Right lobe of liver (tissue), 6 donors: ENCODE measurements around the gene R3HDM4. TPM values are rescaled to one million over a fixed set of nuclear protein-coding genes. Genes with fewer than 3 reads are reported as not detected.

Source experiments
- ATAC-seq, 4 donors: fragments of 200-7000 bp; cut with Tn5 transposase; one replicate each; pipeline ENCODE4 v1.9.1; 2020; ENCODE audit warnings: mild to moderate bottlenecking in 4 of 4, moderate library complexity in 4 of 4
- DNase-seq, 3 donors: peaks; one replicate each; pipeline ENCODE4 v3.0.0-alpha.2; 2020
- H3K27ac ChIP-seq, 3 donors: fragments of 200-600 bp; one replicate each; pipeline ENCODE4 v1.8.0; 2022
- H3K27me3 ChIP-seq, 2 donors: fragments of 200-600 bp; one replicate each; pipeline ENCODE4 v1.8.0; 2022
- H3K36me3 ChIP-seq, 4 donors: fragments of 200-600 bp; sonication (generic) in 1 of 4; one replicate each; pipeline versions ENCODE4 v1.5.1 to v1.8.0; 2017 to 2022; ENCODE audit warnings: control low read depth in 1 of 4
- H3K4me1 ChIP-seq, 4 donors: fragments of 200-600 bp; sonication (generic) in 1 of 4; one replicate each; pipeline versions ENCODE4 v1.5.1 to v1.8.0; 2017 to 2022; ENCODE audit warnings: control low read depth in 1 of 4
- H3K4me3 ChIP-seq, 3 donors: fragments of 200-600 bp; one replicate each; pipeline ENCODE4 v1.8.0; 2022
- H3K9me3 ChIP-seq, 4 donors: fragments of 200-600 bp; sonication (generic) in 1 of 4; one replicate each; pipeline versions ENCODE4 v1.5.1 to v1.8.0; 2017 to 2022; ENCODE audit warnings: control low read depth in 1 of 4
- CTCF ChIP-seq, 4 donors: fragments of 200-600 bp in 3 of 4; fragments of 450-650 bp in 1 of 4; IDR thresholded peaks; one replicate each; pipeline versions ENCODE4 v1.5.1 to v1.8.0; 2016 to 2022; ENCODE audit warnings: antibody characterized with exemption in 4 of 4, mild to moderate bottlenecking in 2 of 4
- POLR2A ChIP-seq: fragments of 450-650 bp; IDR thresholded peaks from one replicate; pipeline ENCODE4 v1.6.1; 2017; ENCODE audit warnings: antibody characterized with exemption, mild to moderate bottlenecking
- WGBS: methylation state at CpG from one replicate; pipeline ENCODE4 v1.1.6; 2018; ENCODE audit warnings: low coverage, low lambda C conversion rate; ENCODE audit not compliant: insufficient coverage; ENCODE audit errors: missing lambda C conversion rate; 5-methylcytosine and 5-hydroxymethylcytosine counted together
- intact Hi-C, 2 donors: fragments of 100-400 bp; cut with DNase I; formaldehyde crosslinking; loops; one replicate each; pipeline versions ENCODE4 v1.11.2 to v1.14.1; 2022
- total RNA-seq, 6 experiments: library from RNA; depleted of rRNA in 2 of 6; stranded (reverse); fragments of >200 nt in 2 of 6; fragmentation: NEBNext Ultra II Directional in 3 of 6; extraction: Animal tissue kit (Norgen Biotek cat#: 25700) in 3 of 6; gene quantifications; one replicate each; pipeline versions ENCODE4 v1.1.0 to v1.2.4, GENCODE V29; 2016 to 2023
- donor health status: DM: no; HTN: yes; CAD: no.
- donor health status: DM: no; HTN: no; CAD: no.
- donor health status: DM: no; HTN: no; CAD: no.
- donor health status: DM: no; HTN: yes; CAD: no.
- donor health status: DM: no; HTN: yes; CAD: no.

R3HDM4 gene
- total RNA-seq, 6 experiments from 2014 or later, result 14.5 to 28.2 (median 20.5) TPM

DNA sequence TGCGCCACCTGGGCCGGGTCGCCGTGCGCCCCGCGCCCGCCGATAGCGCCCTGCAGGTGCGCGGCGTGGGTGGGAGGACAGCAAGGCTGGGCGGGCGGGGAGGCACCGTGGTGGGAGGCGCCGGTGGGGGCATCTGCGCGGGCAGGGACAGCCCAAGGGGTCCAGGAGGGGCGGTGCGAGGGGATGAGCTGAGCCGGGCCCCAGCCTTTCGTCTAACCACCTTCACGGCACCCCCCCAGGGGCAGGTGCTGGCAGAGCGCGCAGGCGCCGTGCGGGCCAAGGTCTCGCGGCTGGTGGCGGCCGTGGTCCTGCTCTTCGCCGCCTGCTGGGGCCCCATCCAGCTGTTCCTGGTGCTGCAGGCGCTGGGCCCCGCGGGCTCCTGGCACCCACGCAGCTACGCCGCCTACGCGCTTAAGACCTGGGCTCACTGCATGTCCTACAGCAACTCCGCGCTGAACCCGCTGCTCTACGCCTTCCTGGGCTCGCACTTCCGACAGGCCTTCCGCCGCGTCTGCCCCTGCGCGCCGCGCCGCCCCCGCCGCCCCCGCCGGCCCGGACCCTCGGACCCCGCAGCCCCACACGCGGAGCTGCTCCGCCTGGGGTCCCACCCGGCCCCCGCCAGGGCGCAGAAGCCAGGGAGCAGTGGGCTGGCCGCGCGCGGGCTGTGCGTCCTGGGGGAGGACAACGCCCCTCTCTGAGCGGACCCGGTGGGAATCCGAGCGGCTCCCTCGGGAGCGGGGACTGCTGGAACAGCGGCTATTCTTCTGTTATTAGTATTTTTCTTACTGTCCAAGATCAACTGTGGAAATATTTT lies 7.2 kb upstream of the R3HDM4 start:
- 3% methylated on average over 25 of the region's 84 CpGs for WGBS

DNA sequence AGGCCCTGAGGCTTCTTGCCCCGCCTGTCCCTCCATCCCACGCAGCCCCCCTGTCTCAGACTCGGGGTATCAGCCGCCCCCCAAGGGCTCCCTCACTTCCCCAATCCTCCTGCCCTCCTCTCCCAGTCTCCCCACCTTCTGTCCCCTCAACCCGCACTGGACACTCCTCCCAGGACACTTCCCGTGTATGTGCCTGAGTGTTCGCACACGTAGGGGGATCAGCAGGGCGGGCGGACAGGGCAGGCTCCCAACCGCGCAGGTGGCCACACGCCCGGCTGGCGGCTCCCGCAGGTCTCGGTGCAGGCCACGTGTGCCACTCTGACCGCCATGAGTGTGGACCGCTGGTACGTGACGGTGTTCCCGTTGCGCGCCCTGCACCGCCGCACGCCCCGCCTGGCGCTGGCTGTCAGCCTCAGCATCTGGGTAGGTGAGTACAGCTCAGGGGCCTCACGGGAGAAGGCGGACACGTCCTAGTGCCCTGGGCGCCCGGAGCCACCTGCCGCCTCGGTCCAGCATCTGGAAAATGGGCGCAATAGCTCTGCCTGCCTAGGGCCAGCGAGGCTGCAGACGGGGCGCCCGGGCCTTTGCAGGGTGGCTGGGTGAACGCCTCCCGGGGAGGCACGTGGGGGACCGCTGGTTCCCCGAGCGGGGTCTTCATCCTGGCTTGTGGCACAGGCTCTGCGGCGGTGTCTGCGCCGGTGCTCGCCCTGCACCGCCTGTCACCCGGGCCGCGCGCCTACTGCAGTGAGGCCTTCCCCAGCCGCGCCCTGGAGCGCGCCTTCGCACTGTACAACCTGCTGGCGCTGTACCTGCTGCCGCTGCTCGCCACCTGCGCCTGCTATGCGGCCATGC lies 6.4 kb upstream of the R3HDM4 start:
- intact Hi-C loops, result loop anchor here (5.0 kb wide), 4 partner anchors 52 to 152 kb away; partner anchors contain the start of gene WDR18 (in 2 of the 2)
- H3K4me1 ChIP-seq, result peaks cover 0 to 21% (median 0%) of the 10 kb centered on the region in 4 donors

More for the DNA sequence above, 7.2 kb upstream of the R3HDM4 start:
- Histone ChIP-seq H3K27ac (no peak overlapping the region), H3K9me3 (no peaks in the 10 kb centered on the region), H3K36me3 (no peaks in the 10 kb centered on the region), H3K4me3 (peak overlapping the region in 1 of 3 donors; percentile 3), H3K27me3 (peaks cover 10 to 41% of the 10 kb centered on the region in 2 donors), H3K4me1 (peaks cover 0 to 21% (median 2%) of the 10 kb centered on the region in 4 donors)
- TF ChIP-seq POLR2A (no peak), CTCF (IDR thresholded peaks at IDR 0.05) (no peak)
- DNase-seq, result no peak
- intact Hi-C loops, result loop anchor here (5.0 kb wide), 1 partner anchor 62 kb away; the partner anchor contains the start of gene WDR18 (in 2 of the 2)
- ATAC-seq, result no peak

DNA sequence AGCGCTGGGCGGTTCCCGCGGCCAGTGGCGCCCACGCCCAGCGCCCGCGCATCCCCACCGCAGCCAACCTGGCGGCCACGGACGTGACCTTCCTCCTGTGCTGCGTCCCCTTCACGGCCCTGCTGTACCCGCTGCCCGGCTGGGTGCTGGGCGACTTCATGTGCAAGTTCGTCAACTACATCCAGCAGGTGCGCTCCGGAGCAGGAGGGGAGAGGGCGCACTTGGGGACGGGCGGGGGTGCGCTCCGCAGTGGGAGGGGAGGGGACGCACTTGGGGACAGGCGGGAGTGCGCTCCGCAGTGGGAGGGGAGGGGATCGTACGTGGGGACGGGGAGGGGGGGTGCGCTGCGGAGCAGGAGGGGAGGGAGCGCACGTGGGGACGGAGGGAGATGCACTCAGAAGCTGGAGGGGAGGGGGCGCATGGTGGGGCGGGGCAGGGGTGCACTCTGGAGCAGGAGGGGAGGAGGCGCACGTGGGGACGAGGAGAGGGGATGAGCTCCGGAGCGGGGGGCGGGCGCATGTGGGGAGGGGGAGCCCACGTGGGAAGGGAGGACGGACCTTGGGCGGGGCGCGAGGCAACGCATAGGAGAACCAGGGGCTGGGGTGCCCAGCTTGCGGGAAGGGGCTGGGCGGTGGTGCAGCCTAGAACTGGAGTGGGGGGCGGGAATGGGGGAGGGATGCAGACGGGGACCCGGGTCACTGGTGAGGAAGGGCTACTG lies 5.6 kb upstream of the R3HDM4 start:
- DNase-seq (no peak), ATAC-seq (no peak)
- no peaks in the 10 kb centered on the region for H3K9me3 ChIP-seq
- no peak overlapping the region for H3K27ac ChIP-seq
- no peak for TF ChIP-seq POLR2A
- 4% methylated on average over 31 of the region's 58 CpGs for WGBS
- intact Hi-C loops, result loop anchor here (5.0 kb wide), 3 partner anchors 51 to 151 kb away; no protein-coding TSS in a partner anchor
- H3K27me3 ChIP-seq, result peaks cover 10 to 41% of the 10 kb centered on the region in 2 donors
- H3K4me1 ChIP-seq, result peaks cover 0 to 21% (median 0%) of the 10 kb centered on the region in 4 donors
- no peak overlapping the region for H3K4me3 ChIP-seq
- no peaks in the 10 kb centered on the region for H3K36me3 ChIP-seq

More for the DNA sequence above, 6.4 kb upstream of the R3HDM4 start:
- no peak overlapping the region for H3K27ac ChIP-seq
- WGBS, result 9% methylated on average over 24 of the region's 68 CpGs
- peak overlapping the region in 1 of 3 donors; percentile 3 for H3K4me3 ChIP-seq
- TF ChIP-seq CTCF (IDR thresholded peaks at IDR 0.05), result no peak
- TF ChIP-seq POLR2A, result no peak
- DNase-seq (no peak), ATAC-seq (no peak)
- H3K36me3 ChIP-seq, result no peaks in the 10 kb centered on the region
- peaks cover 10 to 41% of the 10 kb centered on the region in 2 donors for H3K27me3 ChIP-seq
- H3K9me3 ChIP-seq, result no peaks in the 10 kb centered on the region

- no peak for TF ChIP-seq POLR2A
- TF ChIP-seq CTCF (IDR thresholded peaks at IDR 0.05), result no peak
- Histone ChIP-seq H3K4me3 (no peak overlapping the region), H3K27ac (no peak overlapping the region), H3K36me3 (no peaks in the 10 kb centered on the region), H3K4me1 (peaks cover 0 to 21% (median 0%) of the 10 kb centered on the region in 4 donors), H3K27me3 (peaks cover 10 to 41% of the 10 kb centered on the region in 2 donors), H3K9me3 (no peaks in the 10 kb centered on the region)
- no peak for ATAC-seq
- intact Hi-C loops, result loop anchor here (5.0 kb wide), 3 partner anchors 51 to 151 kb away; no protein-coding TSS in a partner anchor
- 0% methylated on average over 4 of the region's 12 CpGs for WGBS
- DNase-seq, result no peak
Measured at GRCh38 chr19:918152-918437, 5.1 kb upstream of the R3HDM4 start.
